GM18909 (cell line): Measurements from ENCODE around the gene ABR.

ENCODE experiments used
- ATAC-seq: cut with Tn5 transposase; IDR thresholded peaks from one replicate; pipeline ENCODE4 v1.9.1; 2021; ENCODE audit warnings: mild to moderate bottlenecking; ENCODE audit not compliant: unreplicated experiment, poor library complexity

The ABR gene

DNA sequence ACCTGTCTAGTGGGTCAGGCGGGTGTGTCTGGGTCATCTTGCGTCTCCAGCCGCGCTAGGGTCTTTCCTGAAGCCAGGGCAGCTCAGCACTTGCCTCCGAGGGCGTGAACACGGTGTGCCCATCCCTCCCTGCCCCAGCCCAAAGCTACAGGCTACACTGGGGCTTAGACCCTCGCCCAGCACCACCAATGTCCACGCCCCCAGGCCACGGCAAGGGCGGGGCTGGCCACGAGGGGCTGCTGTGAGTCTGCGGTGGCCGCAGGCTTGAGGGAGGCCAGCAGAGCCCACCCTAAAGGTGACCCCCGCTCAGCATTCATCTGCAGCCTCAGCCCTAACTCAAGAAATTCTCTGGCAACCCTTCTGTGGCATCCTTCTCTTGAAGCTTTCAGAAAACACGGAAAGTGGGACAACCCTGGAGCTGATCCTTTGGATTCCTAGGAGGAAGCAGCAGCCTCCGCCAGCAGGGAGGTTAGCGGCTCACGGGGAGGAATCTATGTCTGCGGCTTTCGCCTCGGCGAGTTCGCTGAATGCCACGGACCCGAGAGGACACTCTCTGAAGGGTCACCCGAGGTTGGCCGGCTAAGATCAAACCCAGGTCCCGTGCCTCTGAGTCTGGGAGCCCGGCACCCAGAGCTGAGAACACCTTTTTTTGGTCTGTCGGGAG lies 141.2 kb downstream of the ABR start:
- no peak for ATAC-seq

DNA sequence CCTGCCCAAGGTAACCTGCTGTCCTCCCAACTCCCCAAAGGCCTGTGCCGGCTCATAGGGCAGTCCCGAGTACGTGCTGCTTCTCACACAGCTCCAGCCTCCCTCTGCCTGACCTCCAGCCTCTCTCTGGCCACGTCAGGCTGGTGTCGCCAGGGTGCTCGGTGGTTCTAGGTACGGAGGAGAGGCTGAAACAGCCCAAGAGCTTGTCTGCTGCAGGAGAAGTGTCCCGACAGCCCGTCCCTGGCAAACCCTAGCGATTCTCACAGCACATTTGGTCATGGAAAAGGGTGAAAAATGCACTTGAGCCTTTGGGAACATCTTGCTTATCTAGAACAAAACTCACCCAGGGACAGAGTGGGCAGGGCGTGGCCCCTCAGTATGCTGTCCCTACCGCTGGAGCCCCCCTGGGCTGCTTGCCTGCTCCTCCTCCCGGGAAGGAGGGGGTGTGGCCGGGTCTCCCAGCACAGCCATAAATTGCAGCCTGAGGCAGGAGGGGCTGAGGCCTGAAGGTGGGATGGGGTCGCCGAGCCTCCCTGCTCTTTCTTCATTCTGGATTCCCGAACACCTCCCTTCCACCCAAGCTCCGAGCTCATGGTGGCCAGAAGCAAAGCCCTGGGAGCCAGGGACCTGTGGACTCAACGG lies 142.4 kb downstream of the ABR start:
- no peak for ATAC-seq

DNA sequence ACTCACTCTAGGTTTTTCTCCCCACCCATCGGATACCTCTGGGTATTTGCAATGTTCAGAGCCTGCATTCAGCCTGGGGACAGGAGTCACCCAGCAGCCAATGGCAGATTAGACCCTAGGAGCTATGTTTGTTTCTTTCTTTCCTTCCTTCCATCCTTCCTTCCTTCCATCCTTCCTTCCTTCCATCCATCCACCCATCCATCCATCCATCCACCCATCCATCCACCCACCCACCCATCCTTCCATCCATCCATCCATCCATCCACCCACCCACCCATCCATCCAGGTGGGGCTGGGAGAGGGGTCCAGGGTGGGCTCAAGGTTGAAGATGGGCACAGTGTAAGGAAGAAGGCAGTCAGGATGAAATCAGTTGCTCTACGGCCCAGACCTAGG lies 142.9 kb downstream of the ABR start:
- ATAC-seq, result no peak

DNA sequence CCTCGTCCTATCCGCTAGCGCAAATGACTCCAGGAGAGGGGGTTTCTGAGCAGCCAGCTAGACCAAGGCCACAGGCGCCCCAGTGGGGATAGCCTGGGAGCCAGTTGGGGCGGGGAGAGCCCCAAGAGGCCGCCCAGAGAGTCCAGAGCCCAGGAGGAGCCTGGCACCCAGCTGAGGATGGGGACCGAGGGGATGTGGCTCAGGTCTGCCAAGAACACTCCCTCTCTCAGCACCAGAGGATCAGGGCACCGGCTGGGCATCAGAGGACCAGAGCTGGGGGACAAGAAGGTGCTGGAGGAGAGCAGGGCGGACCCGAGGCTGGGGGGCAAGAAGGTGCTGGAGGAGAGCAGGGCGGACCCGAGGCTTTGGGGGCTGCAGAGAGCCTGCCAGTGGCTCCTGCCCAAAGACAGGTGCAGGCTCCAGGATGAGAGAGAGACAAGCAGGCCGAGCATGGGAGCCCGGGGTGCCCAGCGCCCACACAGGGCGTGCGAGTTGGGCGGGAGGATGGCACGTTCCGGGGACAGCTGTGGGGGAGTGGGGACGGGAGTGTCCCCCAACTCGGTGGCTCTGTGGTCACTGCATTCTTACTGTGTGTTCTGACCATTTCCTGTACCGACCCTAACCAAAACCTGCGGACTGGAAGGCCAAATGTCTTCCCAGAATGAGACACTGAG lies 143.5 kb downstream of the ABR start:
- ATAC-seq, result no peak

DNA sequence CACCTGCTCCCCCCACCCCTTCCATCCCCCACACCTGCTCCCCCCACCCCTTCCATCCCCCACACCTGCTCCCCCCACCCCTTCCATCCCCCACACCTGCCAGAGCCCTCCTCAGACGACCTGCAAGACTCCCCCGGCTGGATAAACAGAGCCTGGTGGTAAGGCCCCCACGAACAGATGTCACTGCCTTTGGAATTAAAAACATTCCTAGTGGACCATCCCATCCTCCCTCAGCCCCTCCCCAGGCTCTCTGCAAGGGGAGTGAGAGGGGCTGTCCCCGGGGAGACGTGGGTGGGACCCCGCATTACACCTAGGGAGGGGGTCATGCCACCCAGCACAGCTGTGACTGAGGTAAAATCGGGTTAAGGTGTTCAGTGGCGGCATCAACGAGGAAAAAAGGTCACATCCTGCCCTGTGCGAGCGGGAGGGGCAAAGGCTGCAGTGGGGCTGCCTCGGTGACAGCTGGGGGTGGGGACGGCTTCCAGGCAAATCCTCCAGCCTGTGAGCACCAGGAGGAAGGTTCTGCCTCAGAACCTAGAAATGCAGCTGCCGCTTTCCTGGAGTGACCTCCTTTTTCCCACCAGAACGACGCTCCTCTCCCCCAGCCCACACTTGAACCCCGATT lies 144.1 kb downstream of the ABR start:
- ATAC-seq, result no peak

DNA sequence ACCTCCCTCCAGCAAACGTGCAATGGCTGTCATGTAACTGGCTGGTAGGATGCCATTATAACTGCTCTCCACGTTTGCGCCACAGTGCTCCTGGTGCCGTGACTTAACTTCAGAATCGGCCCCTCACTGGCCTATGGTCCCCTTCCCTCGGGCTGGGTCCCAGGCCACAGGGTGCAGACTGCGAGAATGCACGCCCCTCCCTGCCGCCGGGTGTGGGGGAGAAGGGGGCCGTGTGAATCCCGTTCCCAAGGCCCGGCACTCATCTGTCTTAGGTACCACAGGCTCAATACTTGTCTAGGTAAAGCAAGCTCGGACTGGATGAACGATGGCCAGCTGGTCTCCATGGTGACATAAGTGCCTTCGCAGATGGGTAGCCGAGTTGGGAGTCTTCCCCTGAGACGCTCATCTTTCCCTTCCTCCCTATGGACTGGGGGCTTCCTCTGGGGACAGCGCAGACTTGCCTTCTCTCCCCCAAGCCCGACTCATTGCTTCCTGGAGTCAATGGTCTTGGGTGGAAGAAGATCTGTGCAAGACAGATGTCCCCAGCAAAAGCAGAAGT lies 145.1 kb downstream of the ABR start:
- no peak for ATAC-seq

DNA sequence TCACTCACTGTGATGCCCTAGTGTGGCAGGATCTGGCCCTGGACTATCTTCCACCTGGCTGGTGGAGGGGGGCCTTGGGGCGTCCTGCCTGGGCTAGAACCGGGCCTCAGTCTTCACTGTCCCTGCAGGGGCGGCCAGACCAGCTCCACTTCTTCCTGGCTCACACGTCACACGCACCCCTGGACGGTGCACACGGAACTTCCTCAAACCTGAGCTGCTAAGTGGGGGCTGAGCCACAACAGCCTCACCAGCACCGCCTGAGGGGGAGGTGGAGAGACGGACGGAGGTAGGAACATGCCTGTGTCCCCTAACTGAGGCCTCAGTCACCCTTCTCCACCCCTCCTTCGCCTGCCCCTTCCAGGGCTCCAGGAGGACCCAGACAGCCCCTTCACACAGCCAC lies 146.3 kb downstream of the ABR start:
- ATAC-seq, result no peak

DNA sequence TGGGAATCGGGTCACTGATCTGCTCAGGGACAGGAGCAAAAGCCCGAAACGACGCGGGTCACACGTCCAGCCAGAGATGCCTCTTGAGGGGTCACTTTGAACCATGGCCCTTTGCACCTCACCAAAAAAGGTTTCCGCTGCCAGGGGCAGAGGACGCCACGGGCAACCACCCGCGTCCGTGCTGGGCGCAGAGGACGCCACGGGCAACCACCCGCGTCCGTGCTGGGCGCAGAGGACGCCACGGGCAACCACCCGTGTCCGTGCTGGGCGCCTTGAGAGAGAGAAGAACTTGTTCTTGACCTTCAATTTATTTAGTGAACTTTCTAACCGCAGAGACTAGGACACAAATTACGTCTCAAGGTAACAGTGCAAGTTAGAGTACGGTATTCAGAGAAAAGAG lies 147.4 kb downstream of the ABR start:
- no peak for ATAC-seq

DNA sequence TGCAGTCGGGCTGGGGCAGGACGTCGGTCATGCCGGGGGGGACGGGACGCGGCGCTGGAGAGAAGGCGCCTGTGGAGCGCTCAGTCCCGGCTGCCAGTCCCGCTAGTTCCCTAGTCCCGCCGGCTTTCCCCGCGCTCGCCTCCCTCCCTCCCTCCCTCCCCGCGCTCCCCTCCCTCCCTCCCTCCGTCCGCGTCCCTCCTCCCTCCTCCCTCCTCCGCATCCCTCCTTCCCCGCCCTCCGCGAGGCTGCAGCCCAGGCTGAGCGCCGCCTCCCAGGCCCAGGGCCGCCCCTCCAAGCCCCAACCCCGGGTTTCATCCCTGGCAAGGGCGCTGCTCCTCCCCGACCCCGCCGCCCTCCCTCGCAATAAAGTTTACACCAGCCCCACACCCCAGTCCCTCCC lies 148.1 kb downstream of the ABR start:
- ATAC-seq, result no peak

DNA sequence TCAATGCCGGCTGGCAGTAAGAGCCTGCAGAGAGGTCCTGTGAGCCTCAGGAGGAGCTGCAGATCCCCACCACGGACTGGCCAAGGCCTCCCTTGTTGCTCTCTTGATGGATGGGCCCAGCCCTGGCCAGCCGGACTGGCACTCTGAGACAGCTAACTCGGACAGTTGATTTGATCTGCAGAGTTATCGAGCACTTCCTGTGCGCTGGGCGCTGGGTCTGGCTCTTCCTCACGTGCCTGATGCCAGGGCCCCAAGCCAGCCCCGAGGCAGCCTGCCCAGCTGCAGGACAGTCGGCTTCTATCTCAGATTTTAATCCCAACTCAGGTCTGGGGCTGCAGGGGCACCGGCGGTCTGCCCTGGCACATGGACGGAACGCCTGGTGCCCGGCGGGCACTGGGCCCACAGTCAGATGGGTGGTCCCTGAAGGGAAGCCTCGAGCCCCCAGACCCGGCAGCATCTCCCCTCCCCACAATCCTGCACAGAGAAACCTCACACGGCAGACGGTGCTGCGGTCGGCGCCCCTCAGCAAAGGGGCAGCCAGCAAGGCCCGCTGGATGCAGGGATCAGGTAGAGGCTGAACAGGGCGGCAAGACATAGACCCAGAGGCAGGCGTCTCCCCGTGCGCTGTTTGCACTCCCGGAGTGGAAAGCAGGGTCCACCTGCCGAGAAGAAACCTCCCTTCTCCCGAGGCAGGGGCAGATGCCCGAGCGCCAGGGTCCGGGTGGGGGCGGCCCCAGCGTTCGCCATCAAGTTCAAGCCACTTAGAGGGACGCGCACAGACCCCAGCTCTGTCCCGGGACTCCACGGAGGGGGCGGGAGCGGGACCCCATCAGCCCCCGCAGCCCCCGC lies 148.9 kb downstream of the ABR start:
- ATAC-seq, result no peak

DNA sequence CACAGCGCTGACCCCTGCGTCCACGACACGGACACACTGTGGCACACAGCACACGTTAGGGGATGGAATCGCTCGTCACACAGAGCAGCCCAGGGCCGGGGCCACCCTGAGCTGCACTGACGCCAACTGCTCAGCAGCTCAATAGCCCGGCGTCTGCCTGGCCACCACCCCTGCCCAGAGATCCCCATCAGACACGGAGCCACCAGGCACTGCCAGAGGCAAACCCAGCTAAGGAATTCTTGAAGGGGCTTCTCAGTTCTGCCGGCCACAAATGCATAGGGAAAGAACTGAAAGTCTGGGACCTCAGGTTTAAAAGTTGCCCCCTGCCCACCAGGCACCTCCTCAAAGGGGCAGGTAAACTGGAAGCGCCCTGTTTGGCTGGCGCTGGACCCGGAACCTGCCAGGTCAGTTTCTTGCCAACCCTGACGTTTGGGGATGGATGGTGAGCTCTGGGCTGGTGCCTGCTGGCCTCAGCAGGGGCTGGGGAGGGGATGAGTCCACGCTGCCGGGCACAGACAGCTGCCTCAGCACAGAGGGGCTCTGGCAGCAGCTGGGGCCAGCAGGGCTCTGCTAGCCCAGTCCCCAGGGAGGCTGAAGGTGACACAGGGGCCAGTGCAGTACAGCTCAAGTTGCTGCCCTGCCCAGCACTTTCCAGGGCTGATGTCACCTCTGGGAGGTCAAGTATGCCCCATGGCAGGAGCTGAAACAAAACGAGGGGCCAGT lies 149.7 kb downstream of the ABR start:
- no peak for ATAC-seq

DNA sequence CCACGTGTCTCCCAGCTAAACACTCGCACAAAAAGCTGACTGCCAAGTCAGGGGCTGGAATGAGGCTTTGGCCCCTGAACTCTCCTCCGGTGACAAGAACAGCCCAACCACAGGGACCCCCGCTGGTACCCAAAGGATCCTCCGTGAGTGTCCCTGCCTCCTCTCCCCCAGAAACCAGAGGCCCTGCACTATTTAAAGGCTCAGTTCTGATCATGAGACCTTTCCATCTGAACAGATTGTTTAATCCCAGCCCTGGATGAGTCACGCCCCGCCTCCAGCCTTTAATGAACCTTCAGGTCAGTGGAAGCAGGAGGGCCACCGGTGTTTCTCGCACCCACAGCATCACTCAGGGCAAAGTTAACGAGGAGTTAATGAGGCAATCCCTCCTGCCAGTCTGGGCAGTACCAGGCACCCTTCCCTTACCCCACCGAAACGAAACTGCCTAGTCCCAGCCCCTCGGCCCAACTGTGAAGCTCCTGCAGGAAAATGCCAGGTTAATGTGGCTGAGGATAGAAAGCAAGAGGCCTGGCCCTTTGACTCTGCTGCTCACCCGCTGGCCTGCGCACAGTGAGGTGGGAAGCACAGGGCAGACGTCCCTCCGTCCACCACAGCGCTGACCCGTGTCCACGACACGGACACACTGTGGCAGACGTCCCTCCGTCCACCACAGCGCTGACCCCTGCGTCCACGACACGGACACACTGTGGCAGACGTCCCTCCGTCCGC lies 150.4 kb downstream of the ABR start:
- no peak for ATAC-seq

DNA sequence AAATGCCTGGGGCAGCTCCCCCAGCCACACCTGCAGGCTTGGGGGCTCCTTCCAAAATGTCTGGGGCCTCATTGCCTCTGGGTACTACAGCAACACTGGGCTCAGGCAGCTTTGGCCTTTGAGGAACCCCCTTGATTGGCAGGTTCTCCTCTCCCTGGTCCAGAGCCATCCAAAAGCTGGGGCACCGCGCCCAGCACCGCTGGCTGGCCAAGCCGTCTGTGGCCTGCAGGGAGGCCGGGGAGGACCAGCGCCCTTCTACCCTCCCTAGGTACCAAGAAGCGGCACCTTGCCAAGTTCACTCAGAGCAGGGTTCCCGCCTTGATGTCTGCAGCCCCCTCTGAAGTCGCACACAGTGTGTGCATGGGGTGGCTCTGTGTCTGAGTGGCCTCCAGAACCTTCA lies 152.7 kb downstream of the ABR start:
- no peak for ATAC-seq

DNA sequence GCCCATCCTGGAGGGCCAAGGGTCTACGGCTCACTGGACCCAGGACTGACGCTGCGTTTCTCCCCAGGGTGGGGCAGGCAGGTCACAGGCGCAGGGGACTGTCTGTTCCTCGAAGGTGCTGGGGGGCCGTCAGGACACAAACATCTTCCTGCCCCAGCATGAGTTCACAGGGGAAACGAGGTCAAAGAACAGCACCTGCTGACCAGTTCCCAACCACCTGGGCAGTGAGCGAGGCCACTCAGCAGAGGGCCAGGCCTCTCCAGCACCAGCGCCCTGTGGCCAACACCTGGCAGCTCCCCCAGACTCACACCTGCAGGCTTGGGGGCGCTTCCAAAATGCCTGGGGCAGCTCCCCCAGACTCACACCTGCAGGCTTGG lies 153.2 kb downstream of the ABR start:
- ATAC-seq, result no peak

DNA sequence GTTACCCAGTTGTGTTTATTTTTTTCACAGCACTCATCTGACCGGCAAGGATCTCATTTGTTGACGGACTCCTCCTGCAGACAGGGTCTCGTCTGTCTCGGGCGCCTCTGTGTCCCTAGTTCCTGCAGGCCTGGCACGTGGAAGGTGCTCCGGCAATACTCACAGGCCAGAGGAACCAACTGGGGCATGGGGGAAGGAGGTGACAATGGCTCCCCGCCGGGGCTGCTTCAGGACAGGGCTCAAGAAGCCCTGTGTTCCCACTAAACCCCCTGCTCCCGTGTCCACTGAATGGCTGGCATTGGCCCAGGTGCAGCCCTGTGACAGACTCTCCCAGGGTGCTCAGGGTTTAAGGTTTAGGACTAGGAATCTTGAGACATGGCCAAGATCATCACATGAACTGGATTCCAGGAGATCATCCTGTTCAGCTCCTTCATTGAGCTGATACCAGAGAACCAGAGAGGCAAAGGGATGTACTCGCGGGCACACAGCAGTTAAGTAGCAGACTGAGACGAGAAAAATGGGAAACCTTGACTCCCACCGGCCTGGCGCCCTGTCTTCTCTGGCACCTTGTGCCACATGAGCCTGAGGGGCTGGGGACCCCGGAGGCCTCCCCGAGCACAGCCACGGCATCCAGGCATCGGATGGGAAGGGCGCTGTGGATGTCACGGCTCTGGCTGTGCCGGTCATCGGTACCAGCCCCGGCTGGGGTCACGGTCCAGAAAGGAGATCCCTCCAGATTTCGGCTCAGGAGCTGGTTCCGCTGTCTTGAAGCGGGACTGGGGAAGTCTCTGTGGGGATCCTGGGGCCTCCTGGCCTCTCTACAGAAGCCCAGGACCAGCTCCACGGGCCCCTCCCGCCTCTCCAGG lies 153.8 kb downstream of the ABR start:
- no peak for ATAC-seq

DNA sequence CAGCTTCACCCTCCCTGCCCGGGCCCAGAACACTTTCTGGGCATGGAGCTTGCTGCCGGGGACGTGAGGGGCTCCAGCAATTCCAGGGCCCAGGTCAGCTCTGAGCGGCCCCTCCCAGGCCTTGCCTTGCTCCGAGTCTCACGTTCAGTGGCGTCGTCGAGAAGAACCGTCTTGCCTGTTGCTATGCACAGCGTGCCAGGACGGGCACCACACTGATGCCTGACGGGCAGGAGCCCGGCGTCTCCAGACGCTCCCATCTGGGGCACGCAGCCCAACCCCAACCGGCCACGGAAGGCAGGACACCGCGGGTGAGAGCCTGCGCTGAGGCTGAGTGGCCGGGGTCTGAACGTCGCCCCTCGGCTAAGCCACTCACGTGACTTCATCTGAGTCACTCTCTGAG lies 155.7 kb downstream of the ABR start:
- ATAC-seq, result no peak

DNA sequence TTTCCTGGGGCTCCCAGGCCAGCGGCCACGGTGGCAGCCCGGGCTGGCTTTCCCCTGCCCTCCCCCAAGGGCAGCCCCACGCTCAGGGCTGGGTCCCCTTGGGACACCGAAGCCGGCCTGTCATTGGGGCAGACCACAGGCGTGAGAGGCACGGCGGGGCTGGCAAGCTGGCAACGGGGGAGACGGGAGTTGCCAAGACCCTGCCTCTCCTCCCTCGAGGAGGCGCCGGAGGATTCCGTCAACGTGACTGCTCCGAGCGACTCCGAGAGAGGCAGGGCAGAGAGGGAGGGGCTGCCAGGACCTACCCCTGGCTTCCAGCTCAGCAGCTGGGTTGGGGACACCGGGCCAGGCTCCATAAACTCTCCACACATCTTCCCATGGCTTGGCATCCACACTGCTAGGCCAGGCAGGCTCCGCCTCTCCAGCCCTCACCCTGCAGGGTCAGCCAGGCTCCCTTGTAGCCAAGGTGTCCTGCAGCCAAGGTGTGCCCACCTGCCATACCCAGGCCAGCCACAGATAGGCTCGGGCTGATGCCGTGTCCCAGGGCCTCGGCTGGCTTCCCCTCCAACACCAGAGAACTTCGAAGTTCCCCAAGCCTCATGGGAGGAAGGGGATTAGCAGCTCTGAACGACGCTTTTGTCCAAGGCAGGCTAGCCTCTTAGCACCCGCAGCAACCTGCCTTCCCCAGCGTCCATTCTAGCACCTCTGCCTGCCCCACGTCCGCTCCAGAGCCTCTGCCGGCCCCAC lies 157.3 kb downstream of the ABR start:
- ATAC-seq, result no peak
